Measurements from ENCODE around the gene ZBED6. TPM values are rescaled to one million over a fixed set of nuclear protein-coding genes. Genes with fewer than 3 reads are reported as not detected.
A peak's percentile ranks its signal among the peaks of the same experiment; 100 is the strongest.
"Not testable (repeated sequence)": the region's sequence is repeated elsewhere in the genome, so short reads cannot be mapped to it uniquely, and the experiment has no call there.

ZBED6 gene, protein sequence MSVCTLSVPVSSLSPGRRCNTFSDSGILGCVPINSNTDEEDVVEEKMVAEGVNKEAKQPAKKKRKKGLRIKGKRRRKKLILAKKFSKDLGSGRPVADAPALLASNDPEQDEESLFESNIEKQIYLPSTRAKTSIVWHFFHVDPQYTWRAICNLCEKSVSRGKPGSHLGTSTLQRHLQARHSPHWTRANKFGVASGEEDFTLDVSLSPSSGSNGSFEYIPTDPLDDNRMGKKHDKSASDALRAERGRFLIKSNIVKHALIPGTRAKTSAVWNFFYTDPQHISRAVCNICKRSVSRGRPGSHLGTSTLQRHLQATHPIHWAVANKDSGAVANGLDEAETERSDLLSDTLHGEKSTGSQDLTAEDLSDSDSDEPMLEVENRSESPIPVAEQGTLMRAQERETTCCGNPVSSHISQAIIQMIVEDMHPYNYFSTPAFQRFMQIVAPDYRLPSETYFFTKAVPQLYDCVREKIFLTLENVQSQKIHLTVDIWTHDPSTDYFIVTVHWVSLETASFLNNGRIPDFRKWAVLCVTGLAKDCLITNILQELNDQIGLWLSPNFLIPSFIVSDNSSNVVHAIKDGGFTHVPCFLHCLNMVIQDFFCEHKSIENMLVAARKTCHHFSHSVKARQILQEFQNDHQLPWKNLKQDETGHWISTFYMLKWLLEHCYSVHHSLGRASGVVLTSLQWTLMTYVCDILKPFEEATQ (N-terminal part only)
- 10 to 100 TPM in 3 of 6 donors, 1 to 10 TPM in 3; 7.0 to 20.2 (median 10.7) TPM for total RNA-seq
- polyA plus RNA-seq = 1 to 10 TPM; 1.1 to 1.3 TPM

DNA sequence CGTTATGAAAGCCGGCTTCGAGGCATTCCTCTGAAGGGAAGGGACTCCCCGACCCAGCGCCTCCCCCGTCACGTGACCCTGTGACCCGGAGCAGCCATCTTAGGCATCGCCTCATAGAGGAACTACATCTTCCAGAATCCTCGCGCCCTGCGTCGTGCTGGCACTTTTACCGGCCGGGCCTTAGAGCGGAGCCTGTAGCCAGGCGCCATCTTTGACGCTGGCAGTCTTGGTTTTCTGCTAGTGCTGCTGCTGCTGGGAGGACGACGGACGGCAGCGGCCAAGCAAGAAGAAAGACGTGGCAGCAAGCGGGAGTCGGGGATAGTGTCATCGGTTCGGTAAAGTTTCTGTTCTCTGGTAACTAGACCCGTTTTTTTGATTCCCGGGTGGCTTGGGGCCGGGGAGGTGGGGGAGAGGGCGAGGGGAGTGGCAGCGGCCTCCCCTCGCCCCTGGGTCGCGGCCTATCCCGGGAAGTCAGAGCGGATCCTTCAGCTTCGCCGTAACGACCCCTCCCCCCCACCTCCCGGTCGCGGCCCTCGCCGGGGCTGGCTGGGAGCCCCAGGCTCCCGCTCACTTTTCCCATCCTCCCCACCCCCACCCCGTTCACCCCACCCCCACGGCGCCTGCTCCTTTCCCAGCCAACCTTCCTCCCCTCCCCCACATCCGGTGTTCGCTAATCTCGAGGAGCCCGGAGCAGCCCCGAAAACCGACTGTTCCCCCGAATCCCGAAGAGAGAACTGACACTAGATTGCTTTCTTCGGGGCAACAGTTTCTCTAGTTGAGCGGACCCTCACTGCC is at the start of gene ZBED6, which contains the start of gene ZC3H11A:
ZBED6 (plus strand) TSS at position 183 of the 795 bp plus-strand sequence. CDS start 1,900 bp downstream, outside the sequence.
ZC3H11A (plus strand) TSS at position 183 of the 795 bp plus-strand sequence. CDS start 21,448 bp downstream, outside the sequence.
- Histone ChIP-seq H3K36me3 (no peaks in the 10 kb centered on the region), H3K27me3 (no peaks in the 10 kb centered on the region), H3K9me3 (no peaks in the 10 kb centered on the region), H3K4me3 (peak within 1 kb of the TSS; percentile 58 to 77 (median 75)), H3K27ac (peak within 1 kb of the TSS; percentile 83 to 97 (median 92)), H3K4me1 (peaks cover 18 to 26% (median 25%) of the 10 kb centered on the region in 3 donors)
- FAIRE-seq (peak; percentile 96), ATAC-seq (peak; percentile 97 to 99 (median 98)), DNase-seq (peak; percentile 93 to 99 (median 98))
- intact Hi-C loops (cut with DNase I) = no loop called here
- TF ChIP-seq, protein P1, sequence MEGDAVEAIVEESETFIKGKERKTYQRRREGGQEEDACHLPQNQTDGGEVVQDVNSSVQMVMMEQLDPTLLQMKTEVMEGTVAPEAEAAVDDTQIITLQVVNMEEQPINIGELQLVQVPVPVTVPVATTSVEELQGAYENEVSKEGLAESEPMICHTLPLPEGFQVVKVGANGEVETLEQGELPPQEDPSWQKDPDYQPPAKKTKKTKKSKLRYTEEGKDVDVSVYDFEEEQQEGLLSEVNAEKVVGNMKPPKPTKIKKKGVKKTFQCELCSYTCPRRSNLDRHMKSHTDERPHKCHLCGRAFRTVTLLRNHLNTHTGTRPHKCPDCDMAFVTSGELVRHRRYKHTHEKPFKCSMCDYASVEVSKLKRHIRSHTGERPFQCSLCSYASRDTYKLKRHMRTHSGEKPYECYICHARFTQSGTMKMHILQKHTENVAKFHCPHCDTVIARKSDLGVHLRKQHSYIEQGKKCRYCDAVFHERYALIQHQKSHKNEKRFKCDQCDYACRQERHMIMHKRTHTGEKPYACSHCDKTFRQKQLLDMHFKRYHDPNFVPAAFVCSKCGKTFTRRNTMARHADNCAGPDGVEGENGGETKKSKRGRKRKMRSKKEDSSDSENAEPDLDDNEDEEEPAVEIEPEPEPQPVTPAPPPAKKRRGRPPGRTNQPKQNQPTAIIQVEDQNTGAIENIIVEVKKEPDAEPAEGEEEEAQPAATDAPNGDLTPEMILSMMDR (IDR thresholded peaks at IDR 0.05) = no peak
- WGBS, 2 donors = 0% methylated on average over 36 to 57 of the region's 59 CpGs

- DNase-seq (no peak), ATAC-seq (no peak), FAIRE-seq (no peak)
- Histone ChIP-seq H3K4me3 (no peak overlapping the region), H3K27ac (no peak overlapping the region), H3K9me3 (no peaks in the 10 kb centered on the region), H3K4me1 (no peaks in the 10 kb centered on the region), H3K36me3 (no peaks in the 10 kb centered on the region), H3K27me3 (no peaks in the 10 kb centered on the region)
- intact Hi-C loops (cut with DNase I) = no loop called here
- TF ChIP-seq, protein P1 (IDR thresholded peaks at IDR 0.05) = no peak
- WGBS, 2 donors = 94 to 98% methylated on average over 6 of the region's 6 CpGs
Observed at GRCh38 chr1:203746281-203746680, 49.1 kb upstream of the ZBED6 start.

GRCh38 chr1:203751051-203751450 is 44.4 kb upstream of the ZBED6 start:
- Histone ChIP-seq H3K27ac (no peak overlapping the region), H3K9me3 (no peaks in the 10 kb centered on the region), H3K4me3 (no peak overlapping the region), H3K4me1 (no peaks in the 10 kb centered on the region), H3K27me3 (no peaks in the 10 kb centered on the region), H3K36me3 (no peaks in the 10 kb centered on the region)
- TF ChIP-seq, protein P1 (IDR thresholded peaks at IDR 0.05) = no peak
- intact Hi-C loops (cut with DNase I) = no loop called here
- DNase-seq (no peak), ATAC-seq (peak in 3 of 4 donors; percentile 9 to 31 (median 16)), FAIRE-seq (no peak)
- WGBS, 2 donors = 59 to 77% methylated on average over 3 of the region's 3 CpGs

- DNase-seq; H3K4me3 ChIP-seq; intact Hi-C loops (cut with DNase I); H3K27me3 ChIP-seq; H3K27ac ChIP-seq; H3K4me1 ChIP-seq; H3K36me3 ChIP-seq; H3K9me3 ChIP-seq; FAIRE-seq: not testable (repeated sequence)
- ATAC-seq = peak in 1 of 4 donors; percentile 45
- 83 to 88% methylated on average over 5 of the region's 5 CpGs for WGBS, 2 donors
Observed at GRCh38 chr1:203751618-203752361, 43.6 kb upstream of the ZBED6 start.

Measured in pancreas (tissue), 10 donors.